ENCODE measurements around the gene SHE. TPM values are rescaled to one million over a fixed set of nuclear protein-coding genes. Genes with fewer than 3 reads are reported as not detected.

Gene SHE
- total RNA-seq, 2 donors from 2014 or later, result 5.4 to 29.9 TPM

DNA sequence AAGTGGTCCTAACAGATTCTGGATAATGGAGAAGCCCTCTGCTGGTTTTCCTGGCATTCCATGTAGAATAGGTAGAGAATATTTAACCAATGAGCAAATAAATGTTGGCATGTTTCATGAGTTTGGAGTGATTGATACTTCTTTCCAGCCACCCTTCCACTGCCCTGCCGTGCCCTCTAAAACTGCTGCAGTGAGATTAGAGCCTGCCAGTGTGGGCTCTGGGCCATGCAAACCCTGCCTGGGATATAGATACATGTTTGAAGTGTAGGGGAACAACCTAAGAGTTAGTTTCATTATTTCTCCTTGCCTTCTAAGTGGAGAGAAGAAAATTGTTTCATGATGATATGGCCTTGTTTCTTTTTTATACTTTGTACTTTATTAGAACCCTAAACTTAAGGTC, 45.8 kb upstream of the SHE start:
- no peaks in the 10 kb centered on the region for H3K27me3 ChIP-seq (replicated peaks; ENCODE audit: insufficient read depth)
- DNase-seq (ENCODE audit: low spot score), result no peak
- intact Hi-C loops (cut with DNase I), result no loop called here
- H3K36me3 ChIP-seq, result peaks cover 15 to 23% of the 10 kb centered on the region in 2 donors
- TF ChIP-seq CTCF (IDR thresholded peaks at IDR 0.05) (no peak), POLR2AphosphoS5 (IDR thresholded peaks at IDR 0.05) (no peak), POLR2A (IDR thresholded peaks at IDR 0.05) (no peak)
- no peaks in the 10 kb centered on the region for H3K9me3 ChIP-seq
- peak overlapping the region in 1 of 2 donors; percentile 1 for H3K27ac ChIP-seq
- H3K4me3 ChIP-seq, result no peak overlapping the region
- WGBS, result 18% methylated on average over 1 of the region's 1 CpG
- H3K4me1 ChIP-seq (replicated peaks), result no peaks in the 10 kb centered on the region

- H3K27me3 ChIP-seq (replicated peaks; ENCODE audit: insufficient read depth), result no peaks in the 10 kb centered on the region
- no peak for DNase-seq (ENCODE audit: low spot score)
- intact Hi-C loops (cut with DNase I), result no loop called here
- H3K36me3 ChIP-seq, result peaks cover 12 to 15% of the 10 kb centered on the region in 2 donors
- no peak overlapping the region for H3K4me3 ChIP-seq
- WGBS, result 42% methylated on average over 11 of the region's 11 CpGs
- H3K4me1 ChIP-seq (replicated peaks), result no peaks in the 10 kb centered on the region
- TF ChIP-seq POLR2A (IDR thresholded peaks at IDR 0.05), result no peak
- no peak for TF ChIP-seq POLR2AphosphoS5 (IDR thresholded peaks at IDR 0.05)
- TF ChIP-seq CTCF (IDR thresholded peaks at IDR 0.05), result no peak
- H3K9me3 ChIP-seq, result no peaks in the 10 kb centered on the region
- H3K27ac ChIP-seq, result peak overlapping the region; percentile 1 to 7
Measured at GRCh38 chr1:154547105-154547732, 45.0 kb upstream of the SHE start.

DNA sequence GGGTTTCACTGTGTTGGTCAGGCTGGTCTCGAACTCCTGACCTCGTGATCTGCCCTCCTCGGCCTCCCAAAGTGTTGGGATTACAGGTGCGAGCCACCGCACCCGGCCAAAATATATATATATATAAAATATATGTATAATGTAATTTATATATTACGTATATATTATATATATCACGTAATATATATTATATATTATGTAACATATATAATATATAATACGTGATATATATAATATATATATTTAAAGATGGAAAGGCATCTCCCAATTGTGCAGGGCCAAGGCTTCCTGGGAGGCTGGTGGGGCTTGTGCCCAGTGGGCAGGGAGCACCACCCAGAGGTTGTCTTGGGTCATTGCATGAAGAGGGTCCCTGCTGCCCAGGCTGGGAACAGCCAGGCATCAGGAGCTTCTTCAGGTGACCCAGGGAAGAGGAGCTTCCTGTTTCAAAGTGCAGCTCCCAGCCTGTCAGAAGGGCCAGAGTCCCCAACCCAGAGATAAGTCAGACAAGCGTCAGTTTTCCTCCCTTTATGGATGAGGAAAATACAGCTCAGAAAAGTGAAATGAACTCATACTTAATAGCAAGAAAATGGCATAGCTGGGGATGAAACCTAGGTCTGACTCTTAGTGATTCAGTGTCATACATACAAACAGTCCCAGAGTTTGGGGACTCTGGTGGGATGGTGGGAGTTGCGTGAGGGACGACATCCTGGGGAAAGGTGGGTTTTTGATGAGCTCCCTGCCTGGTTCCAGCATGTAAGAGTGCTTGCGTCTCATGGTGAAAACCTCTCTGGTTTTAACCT, 44.3 kb upstream of the SHE start:
- 67% methylated on average over 13 of the region's 13 CpGs for WGBS
- no peaks in the 10 kb centered on the region for H3K4me1 ChIP-seq (replicated peaks)
- peaks cover 4 to 8% of the 10 kb centered on the region in 2 donors for H3K36me3 ChIP-seq
- H3K9me3 ChIP-seq, result no peaks in the 10 kb centered on the region
- intact Hi-C loops (cut with DNase I), result no loop called here
- DNase-seq (ENCODE audit: low spot score), result no peak
- TF ChIP-seq CTCF (IDR thresholded peaks at IDR 0.05), result peak; percentile 33 to 68 (median 49)
- no peak for TF ChIP-seq POLR2A (IDR thresholded peaks at IDR 0.05)
- no peaks in the 10 kb centered on the region for H3K27me3 ChIP-seq (replicated peaks; ENCODE audit: insufficient read depth)
- H3K27ac ChIP-seq, result peak overlapping the region in 1 of 2 donors; percentile 7
- no peak overlapping the region for H3K4me3 ChIP-seq

DNA sequence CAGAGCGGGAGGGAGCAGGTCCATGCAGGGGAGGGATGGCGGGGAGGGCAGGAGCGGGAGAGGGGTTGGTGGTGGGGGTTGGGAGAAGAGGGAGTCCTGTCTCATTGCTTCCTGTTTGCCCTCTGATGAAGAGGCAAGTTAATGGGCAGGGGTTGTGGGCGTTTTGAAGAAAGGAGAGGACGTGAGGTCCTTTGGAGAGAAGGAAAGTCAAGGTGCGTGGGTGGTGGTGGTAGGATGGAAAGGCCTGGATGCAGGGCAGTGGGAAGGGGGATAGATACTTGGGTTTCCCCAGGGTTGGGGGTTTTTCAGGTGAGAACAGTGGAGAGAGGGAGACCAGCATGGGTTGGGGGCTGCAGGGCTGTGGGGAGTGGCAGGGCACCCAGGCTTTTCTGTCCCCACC, 39.0 kb upstream of the SHE start:
- Histone ChIP-seq H3K4me1 (replicated peaks) (no peaks in the 10 kb centered on the region), H3K4me3 (no peak overlapping the region), H3K27ac (no peak overlapping the region), H3K36me3 (no peaks in the 10 kb centered on the region), H3K27me3 (replicated peaks; ENCODE audit: insufficient read depth) (no peaks in the 10 kb centered on the region), H3K9me3 (no peaks in the 10 kb centered on the region)
- no peak for DNase-seq (ENCODE audit: low spot score)
- WGBS, result 56% methylated on average over 6 of the region's 6 CpGs
- no peak for TF ChIP-seq POLR2A (IDR thresholded peaks at IDR 0.05)
- no peak for TF ChIP-seq POLR2AphosphoS5 (IDR thresholded peaks at IDR 0.05)
- TF ChIP-seq CTCF (IDR thresholded peaks at IDR 0.05), result no peak
- intact Hi-C loops (cut with DNase I), result loop anchor here (5.0 kb wide), 1 partner anchor 54 kb away; no protein-coding TSS in a partner anchor
